Panc1 (cell line): Measurements from ENCODE around the gene PERCC1. TPM values are rescaled to one million over a fixed set of nuclear protein-coding genes. Genes with fewer than 3 reads are reported as not detected.

Experiments
- ATAC-seq: fragments of 200-7000 bp; cut with Tn5 transposase; 2 replicates; pipeline ENCODE4 v1.9.1; 2020; ENCODE audit warnings: mild to moderate bottlenecking, moderate library complexity
- BruUV-seq: library from RNA; stranded (reverse); fragments of 400-500 nt; replicated peaks from 2 replicates; lab custom pipeline; 2021; lab: Mats Ljungman, UMichigan
- CTCF ChIA-PET: fragments of 300-600 bp; sonication (Branson Sonifier 250); formaldehyde crosslinking; loops from one replicate; lab custom pipeline; 2022; ENCODE audit warnings: antibody characterized with exemption; lab: Charles Lee
- POLR2A ChIA-PET: fragments of 300-600 bp; sonication (Branson Sonifier 250); formaldehyde crosslinking; loops from one replicate; lab custom pipeline; 2022; ENCODE audit warnings: antibody characterized with exemption; lab: Charles Lee
- DNase-seq: peaks from one replicate; pipeline ENCODE4 v3.0.0-alpha.2; 2010; ENCODE audit warnings: low read depth, low spot score
- H3K27ac ChIP-seq: 2 replicates; pipeline ENCODE4 v1.5.1; 2011; ENCODE audit warnings: mild to moderate bottlenecking, low read length, inconsistent platforms
- H3K27me3 ChIP-seq: fragments of 200-500 bp; sonication (Bioruptor generic); 2 replicates; pipeline ENCODE4 v1.6.0; 2014; ENCODE audit warnings: low read length, inconsistent platforms; ENCODE audit not compliant: control insufficient read depth, insufficient read depth
- H3K36me3 ChIP-seq: fragments of 200-500 bp; sonication (Bioruptor generic); 2 replicates; pipeline ENCODE4 v1.5.1; 2014; ENCODE audit warnings: inconsistent platforms, mild to moderate bottlenecking, low read length, moderate library complexity; ENCODE audit not compliant: control insufficient read depth, insufficient read depth
- H3K4me1 ChIP-seq: 2 replicates; pipeline ENCODE4 v1.5.1; 2011; ENCODE audit warnings: inconsistent platforms, mild to moderate bottlenecking, low read length, moderate library complexity; ENCODE audit not compliant: control insufficient read depth, insufficient read depth
- H3K4me3 ChIP-seq, 2 experiments: 2 replicates each; pipeline ENCODE4 v1.5.1; 2011 to 2012; ENCODE audit warnings: low read depth in 2 of 2, low read length in 2 of 2, mild to moderate bottlenecking in 2 of 2, inconsistent platforms in 1 of 2, moderate library complexity in 1 of 2
- H3K9me3 ChIP-seq: fragments of 200-500 bp; sonication (Bioruptor generic); 2 replicates; pipeline ENCODE4 v1.5.1; 2014; ENCODE audit warnings: low read depth, mild to moderate bottlenecking, inconsistent platforms, low read length, moderate library complexity; ENCODE audit not compliant: control insufficient read depth, insufficient read depth
- POLR2AphosphoS5 ChIP-seq: IDR thresholded peaks from 2 replicates; pipeline ENCODE4 v1.6.1; 2012; ENCODE audit warnings: mild to moderate bottlenecking, low read depth, low read length, moderate library complexity
- SIN3A ChIP-seq: IDR thresholded peaks from 2 replicates; pipeline ENCODE4 v1.6.1; 2012; ENCODE audit warnings: low read depth, mild to moderate bottlenecking, low read length, moderate library complexity, borderline replicate concordance; ENCODE audit not compliant: insufficient read depth
- TCF7L2 ChIP-seq: IDR thresholded peaks from 2 replicates; pipeline ENCODE4 v1.6.1; 2011; ENCODE audit warnings: mild to moderate bottlenecking, low read depth, low read length, inconsistent platforms
- in situ Hi-C: cut with HindIII; loops from 2 replicates; pipeline ENCODE4 v1.10.0; 2016; ENCODE audit warnings: low sequenced_read_pairs, low pct_unique_long_range_greater_than_20kb
- intact Hi-C: fragments of 100-400 bp; cut with micrococcal nuclease; formaldehyde crosslinking; loops from one replicate; pipeline ENCODE4 v1.10.0; 2022; ENCODE audit not compliant: unreplicated experiment
- total RNA-seq: library from RNA; stranded (reverse); gene quantifications from one replicate; pipeline ENCODE4 v1.2.1, GENCODE V29; 2021; ENCODE audit not compliant: unreplicated experiment
- TF ChIP-seq, protein P1 (sequence below): fragments of 450-650 bp; IDR thresholded peaks from 2 replicates; pipeline ENCODE4 v1.5.1; 2017; ENCODE audit warnings: mild to moderate bottlenecking
- TF ChIP-seq, protein P2 (sequence below), 2 experiments: IDR thresholded peaks; 2 replicates each; pipeline ENCODE4 v1.6.1; 2011 to 2012; ENCODE audit warnings: low read depth in 2 of 2, control low read depth in 1 of 2, low read length in 1 of 2, mild to moderate bottlenecking in 1 of 2, moderate library complexity in 1 of 2; ENCODE audit not compliant: insufficient read depth in 1 of 2

PERCC1 gene
- total RNA-seq, 1 experiment from 2014 or later = not detected

DNA sequence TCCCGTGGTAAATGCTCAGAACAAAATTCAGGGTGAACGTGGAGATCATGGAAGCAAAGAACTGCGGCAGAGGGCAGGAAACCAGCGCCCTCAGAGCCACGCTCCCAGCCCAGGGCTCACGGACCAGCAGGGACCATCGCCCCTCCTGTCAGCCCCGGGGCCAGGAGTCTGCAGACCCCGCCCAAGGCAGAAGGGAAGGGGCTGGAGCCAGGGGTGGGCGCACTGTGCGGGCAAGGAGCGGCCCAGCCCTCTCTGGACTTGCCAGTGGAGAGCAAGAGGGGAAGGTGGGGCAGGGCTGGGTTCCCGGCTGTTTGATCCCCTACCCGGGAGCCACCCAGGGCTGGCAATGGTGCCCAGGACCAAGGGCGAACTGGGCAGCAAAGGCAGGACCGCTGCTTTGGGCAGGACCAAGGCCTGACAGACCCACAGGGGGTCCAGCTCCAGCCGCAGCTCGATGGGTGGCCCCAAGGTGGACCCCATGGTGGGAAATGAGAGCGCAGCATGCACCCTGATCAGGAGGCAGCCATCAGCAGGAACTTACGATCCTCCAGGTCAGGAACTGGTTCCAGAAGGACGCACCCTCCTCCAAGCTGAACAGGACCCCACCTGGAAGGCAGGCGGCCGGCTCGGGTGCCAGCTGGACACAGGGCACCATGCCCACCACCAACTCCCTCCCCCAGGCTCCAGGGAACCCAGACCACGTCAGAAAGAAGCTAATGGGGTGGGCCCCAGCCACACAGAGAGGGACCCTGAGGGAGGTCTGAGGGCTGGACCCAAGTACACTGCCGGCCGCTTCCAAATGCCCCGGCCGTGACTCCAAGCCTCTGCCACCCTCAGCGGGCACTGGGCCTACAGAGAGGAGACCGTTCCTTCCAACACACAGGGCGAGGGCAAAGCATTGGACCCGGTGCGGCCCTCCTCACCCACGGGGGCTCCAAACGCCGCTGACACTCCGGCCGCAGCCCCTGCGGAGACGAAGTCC lies 24.6 kb downstream of the PERCC1 start:
- no peaks in the 10 kb centered on the region for H3K27me3 ChIP-seq
- H3K36me3 ChIP-seq = no peaks in the 10 kb centered on the region; the same call in 1 of the 2 replicates
- no peak overlapping the region for H3K4me3 ChIP-seq
- intact Hi-C loops = no loop called here
- H3K27ac ChIP-seq = no peak overlapping the region
- POLR2A ChIA-PET = no interaction called here
- CTCF ChIA-PET = no interaction called here
- BruUV-seq = no TSS peak
- ATAC-seq (no peak), DNase-seq (no peak)
- TF ChIP-seq SIN3A (no peak), TCF7L2 (no peak), POLR2AphosphoS5 (no peak)
- TF ChIP-seq, protein P1, sequence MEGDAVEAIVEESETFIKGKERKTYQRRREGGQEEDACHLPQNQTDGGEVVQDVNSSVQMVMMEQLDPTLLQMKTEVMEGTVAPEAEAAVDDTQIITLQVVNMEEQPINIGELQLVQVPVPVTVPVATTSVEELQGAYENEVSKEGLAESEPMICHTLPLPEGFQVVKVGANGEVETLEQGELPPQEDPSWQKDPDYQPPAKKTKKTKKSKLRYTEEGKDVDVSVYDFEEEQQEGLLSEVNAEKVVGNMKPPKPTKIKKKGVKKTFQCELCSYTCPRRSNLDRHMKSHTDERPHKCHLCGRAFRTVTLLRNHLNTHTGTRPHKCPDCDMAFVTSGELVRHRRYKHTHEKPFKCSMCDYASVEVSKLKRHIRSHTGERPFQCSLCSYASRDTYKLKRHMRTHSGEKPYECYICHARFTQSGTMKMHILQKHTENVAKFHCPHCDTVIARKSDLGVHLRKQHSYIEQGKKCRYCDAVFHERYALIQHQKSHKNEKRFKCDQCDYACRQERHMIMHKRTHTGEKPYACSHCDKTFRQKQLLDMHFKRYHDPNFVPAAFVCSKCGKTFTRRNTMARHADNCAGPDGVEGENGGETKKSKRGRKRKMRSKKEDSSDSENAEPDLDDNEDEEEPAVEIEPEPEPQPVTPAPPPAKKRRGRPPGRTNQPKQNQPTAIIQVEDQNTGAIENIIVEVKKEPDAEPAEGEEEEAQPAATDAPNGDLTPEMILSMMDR = no peak
- TF ChIP-seq, protein P2, sequence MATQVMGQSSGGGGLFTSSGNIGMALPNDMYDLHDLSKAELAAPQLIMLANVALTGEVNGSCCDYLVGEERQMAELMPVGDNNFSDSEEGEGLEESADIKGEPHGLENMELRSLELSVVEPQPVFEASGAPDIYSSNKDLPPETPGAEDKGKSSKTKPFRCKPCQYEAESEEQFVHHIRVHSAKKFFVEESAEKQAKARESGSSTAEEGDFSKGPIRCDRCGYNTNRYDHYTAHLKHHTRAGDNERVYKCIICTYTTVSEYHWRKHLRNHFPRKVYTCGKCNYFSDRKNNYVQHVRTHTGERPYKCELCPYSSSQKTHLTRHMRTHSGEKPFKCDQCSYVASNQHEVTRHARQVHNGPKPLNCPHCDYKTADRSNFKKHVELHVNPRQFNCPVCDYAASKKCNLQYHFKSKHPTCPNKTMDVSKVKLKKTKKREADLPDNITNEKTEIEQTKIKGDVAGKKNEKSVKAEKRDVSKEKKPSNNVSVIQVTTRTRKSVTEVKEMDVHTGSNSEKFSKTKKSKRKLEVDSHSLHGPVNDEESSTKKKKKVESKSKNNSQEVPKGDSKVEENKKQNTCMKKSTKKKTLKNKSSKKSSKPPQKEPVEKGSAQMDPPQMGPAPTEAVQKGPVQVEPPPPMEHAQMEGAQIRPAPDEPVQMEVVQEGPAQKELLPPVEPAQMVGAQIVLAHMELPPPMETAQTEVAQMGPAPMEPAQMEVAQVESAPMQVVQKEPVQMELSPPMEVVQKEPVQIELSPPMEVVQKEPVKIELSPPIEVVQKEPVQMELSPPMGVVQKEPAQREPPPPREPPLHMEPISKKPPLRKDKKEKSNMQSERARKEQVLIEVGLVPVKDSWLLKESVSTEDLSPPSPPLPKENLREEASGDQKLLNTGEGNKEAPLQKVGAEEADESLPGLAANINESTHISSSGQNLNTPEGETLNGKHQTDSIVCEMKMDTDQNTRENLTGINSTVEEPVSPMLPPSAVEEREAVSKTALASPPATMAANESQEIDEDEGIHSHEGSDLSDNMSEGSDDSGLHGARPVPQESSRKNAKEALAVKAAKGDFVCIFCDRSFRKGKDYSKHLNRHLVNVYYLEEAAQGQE (IDR thresholded peaks at IDR 0.05; ENCODE audit: insufficient read depth in 1 of 2, low read depth in 2 of 2, low read length in 1 of 2) = no peak
- no peaks in the 10 kb centered on the region for H3K4me1 ChIP-seq
- in situ Hi-C loops = no loop called here
- H3K9me3 ChIP-seq = no peaks in the 10 kb centered on the region

DNA sequence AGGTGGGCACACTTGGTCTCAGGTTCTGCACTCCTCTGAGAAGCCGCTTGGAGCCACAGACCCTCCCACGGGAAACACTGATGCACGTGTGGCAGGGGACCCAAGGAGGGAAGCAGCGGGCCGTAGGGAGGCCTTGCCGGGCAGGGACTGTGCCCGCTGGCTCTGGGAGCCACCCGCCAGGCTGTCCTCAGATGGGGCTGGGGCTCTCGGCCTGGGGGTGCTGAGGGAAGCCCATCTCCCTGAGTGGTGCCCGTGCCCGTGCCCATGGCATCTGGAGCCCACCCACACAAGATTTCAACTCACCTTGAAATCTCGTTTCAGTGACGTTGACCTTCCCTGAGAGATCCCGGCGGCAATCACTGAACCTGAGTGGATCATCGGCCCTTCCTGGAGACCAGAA lies 26.1 kb downstream of the PERCC1 start:
- CTCF ChIA-PET = no interaction called here
- BruUV-seq = no TSS peak

More for the DNA sequence above, 26.1 kb downstream of the PERCC1 start:
- no peaks in the 10 kb centered on the region for H3K27me3 ChIP-seq
- TF ChIP-seq, protein P2 (IDR thresholded peaks at IDR 0.05; ENCODE audit: insufficient read depth in 1 of 2, low read depth in 2 of 2, low read length in 1 of 2) = no peak
- TF ChIP-seq POLR2AphosphoS5 (no peak), SIN3A (no peak), TCF7L2 (no peak)
- TF ChIP-seq, protein P1 = no peak
- H3K36me3 ChIP-seq = no peaks in the 10 kb centered on the region; the same call in 1 of the 2 replicates
- ATAC-seq = no peak
- intact Hi-C loops (no loop called here), in situ Hi-C loops (no loop called here)
- no peak for DNase-seq
- no peak overlapping the region for H3K27ac ChIP-seq
- POLR2A ChIA-PET = interaction anchor here (0.6 kb wide), 1 partner anchor 25 kb away, joined by 4 read pairs; no protein-coding TSS in a partner anchor
- no peaks in the 10 kb centered on the region for H3K4me1 ChIP-seq
- no peak overlapping the region for H3K4me3 ChIP-seq
- no peaks in the 10 kb centered on the region for H3K9me3 ChIP-seq
